Renal cortical epithelial cell (primary cell): ENCODE measurements around the gene GPR37L1. TPM values are rescaled to one million over a fixed set of nuclear protein-coding genes. Genes with fewer than 3 reads are reported as not detected.
"Not testable (repeated sequence)": the region's sequence is repeated elsewhere in the genome, so short reads cannot be mapped to it uniquely, and the experiment has no call there.

Experiments
- DNase-seq: peaks from one replicate; pipeline ENCODE4 v3.0.0-alpha.2; 2011; ENCODE audit warnings: low read depth
- total RNA-seq: library from RNA; depleted of rRNA; stranded (reverse); fragments of >200 nt; gene quantifications from 2 replicates; pipeline ENCODE4 v1.2.3, GENCODE V29; 2014

The GPR37L1 gene
- total RNA-seq, 1 donor from 2014 or later: 0.15 TPM

DNA sequence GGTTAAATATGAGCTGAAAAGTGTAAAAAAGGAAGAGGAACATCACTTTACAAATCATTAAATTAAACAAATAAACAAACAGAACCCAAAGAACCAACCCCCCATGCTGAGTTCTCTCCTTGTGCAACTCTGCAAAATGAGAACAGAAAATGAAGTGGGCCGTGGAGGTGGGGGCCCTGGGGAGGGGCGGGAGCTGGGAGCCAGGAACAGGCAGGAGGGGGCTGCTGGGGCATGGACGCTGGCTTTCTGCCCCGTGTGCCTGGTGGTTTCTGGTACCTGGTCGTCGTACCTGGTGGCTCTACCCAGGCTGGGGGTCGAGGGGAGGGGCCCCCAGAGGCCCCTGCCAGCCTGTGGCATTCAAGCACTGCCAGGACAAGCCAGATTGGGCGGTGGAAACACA, 10.8 kb downstream of the GPR37L1 start:
- no peak for DNase-seq

DNA sequence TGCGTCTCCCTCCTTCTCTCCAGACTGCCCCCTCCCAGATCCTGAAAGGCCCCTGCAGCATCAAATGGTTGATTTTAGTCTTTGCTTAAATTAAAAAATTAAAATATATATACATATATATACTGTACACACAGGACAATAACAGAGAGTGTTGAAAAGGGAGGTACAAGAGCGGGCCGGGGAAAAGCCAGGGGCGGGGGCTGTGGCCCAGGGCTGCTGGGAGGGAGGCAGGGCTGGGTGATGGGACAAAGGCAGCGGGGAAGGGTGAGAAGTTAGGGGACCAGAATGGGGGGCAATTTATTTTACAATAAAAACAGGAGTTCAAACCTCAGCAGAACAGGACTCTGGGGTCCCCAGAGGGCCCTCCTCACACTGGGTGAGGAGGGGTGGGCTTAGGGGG, 11.3 kb downstream of the GPR37L1 start:
- DNase-seq: no peak

DNA sequence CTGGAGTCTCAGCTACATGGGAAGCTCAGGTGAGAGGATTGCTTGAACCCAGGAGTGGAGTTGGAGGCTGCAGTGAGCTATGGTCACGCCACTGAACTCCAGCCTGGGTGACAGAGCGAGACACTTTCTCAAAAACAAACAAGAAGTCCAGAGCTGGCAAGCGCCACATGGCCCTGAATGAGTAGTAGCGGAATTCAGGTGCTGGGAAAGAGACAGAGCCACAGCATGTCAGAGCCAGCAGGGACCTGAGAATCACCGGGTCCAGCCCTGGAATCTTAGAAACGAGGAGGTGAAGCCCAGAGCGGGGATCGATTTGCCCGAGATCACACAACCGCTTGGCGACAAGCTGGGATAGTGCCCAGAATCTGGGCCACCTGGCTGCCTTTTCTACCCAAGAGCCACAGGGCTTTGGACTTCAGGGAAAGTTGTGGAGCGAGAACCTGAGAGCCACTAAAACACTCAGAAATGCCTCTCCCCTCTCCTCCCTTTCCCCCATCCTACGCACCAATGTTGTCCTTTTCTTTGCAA, 12.0 kb downstream of the GPR37L1 start:
- no peak for DNase-seq

DNA sequence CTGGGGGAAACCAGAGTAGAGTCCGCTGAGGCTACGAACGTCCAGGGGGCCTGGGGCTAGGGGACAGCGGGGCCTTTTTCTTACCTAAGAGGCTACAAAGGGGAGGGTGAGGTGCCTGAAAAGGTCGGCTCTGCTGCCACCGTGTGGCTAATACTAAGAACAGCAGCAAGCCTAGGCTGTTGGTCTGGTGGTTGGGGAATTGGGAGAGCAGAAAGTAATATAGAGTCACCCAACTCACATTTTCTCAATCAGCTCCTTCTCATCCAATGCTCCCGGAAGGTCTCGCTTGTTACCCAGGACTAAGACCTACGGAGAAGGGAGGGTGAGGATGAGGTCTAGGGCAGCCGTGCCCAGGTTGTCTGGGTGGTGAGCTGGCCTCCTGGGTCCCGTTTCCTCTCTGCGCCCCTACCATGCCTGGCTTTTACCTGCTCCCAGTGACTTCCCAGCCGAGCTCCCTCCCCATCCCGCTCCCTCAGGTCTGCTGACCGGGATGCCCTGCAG, 12.6 kb downstream of the GPR37L1 start:
- peak; percentile 51 for DNase-seq

DNA sequence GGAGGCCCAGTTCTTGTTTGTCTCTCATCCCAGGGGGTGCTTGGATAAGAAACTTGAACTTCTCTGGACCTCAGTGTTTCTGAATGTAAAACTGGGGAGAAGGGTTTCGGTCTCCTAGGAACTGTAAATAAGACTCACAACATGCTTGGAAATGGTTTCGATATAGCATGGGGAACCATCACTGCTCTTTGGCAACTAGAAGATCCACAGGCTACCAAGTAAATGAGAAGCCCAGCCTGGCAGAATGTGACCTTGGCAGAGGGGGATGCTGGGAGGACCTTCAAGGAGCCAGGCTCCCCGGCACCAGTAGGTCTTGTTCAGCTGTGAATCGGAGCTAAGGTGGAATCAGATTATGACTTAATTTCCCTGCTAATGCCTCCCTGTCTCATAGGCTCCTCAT, 18.1 kb downstream of the GPR37L1 start:
- DNase-seq: no peak

DNA sequence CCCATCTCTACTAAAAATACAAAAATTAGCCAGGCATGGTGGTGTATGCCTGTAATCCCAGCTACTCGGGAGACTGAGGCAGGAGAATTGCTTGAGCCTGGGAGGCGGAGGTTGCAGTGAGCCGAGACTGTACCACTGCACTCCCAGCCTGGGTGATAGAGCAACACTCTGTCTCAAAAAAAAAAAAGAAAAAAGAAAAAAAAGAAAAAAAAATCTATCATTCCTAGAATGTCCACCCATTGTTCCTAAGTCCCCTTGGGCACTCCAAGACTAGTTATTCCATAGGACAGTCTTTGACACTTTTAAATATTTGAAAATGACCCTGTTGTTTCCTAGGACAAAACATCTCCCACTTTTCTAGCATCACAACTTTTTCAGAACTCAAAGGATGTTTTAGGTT, 18.8 kb downstream of the GPR37L1 start:
- DNase-seq: not testable (repeated sequence)

DNA sequence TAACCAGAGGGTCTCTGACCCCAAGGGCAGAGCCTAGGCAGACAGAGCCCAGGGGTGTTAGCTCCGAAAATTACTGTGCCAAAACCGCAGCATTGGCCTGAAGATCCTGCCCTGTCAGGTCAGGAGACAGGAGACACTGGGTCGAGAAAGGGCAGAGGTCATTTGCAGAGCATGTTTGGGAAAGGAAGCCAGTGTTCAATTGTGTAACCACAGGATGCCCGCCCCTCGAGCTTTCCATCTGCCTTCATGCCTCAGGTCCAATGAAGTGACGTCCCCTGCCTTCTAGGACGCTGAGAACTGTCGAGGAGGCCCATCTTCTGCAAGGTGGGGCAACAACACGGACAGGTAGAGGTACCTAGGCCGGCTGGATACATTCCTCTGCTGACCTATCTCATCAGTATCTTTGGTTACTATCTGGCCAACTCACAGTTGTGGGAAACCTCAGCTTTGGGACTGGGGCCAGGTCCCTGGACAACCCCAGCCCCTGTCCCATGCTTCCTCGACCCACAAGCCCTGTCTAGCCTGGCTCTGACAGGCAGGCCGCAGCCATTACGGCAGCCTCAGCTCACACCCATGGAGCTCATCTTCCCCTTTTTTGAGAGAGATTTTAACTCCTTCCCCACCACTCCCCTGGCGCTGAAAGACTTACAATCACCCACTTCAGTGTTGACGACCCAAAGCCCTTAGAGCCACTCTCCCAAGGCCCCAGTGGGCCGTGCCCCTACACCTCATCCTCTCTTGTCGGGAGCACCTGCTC, 20.5 kb downstream of the GPR37L1 start:
- no peak for DNase-seq

DNA sequence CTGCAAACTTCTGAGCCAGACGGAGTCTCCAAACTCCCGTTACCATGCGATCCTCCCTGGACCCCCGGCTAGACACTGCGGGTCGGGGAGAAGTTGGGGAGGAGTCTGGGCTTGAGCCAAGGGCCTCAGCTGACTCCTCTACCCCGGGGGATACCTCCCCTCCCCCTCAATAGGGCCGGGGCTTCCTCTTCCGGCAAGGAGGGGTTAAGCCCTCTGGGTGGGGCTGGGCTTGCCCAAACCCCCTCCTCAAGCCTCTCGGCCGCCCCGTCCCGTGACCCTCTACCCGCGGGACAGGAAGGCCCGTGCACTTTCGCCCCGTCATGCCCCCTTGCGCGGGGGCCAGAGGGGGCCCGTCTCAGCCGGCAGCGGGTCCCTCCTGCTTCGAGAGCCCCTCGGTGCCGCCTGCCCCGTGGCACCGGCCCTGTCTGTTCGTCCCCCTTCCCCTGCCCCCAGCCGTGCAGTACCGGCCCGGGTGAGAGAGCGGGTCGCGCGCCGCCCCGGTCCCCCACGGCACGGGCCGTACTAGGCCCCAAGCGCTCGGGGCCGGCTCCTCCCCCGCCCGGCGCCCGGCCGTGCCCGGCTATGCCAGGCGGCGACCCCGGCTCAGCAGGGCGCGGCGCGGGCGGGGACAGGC, 21.2 kb downstream of the GPR37L1 start:
- DNase-seq: no peak

DNA sequence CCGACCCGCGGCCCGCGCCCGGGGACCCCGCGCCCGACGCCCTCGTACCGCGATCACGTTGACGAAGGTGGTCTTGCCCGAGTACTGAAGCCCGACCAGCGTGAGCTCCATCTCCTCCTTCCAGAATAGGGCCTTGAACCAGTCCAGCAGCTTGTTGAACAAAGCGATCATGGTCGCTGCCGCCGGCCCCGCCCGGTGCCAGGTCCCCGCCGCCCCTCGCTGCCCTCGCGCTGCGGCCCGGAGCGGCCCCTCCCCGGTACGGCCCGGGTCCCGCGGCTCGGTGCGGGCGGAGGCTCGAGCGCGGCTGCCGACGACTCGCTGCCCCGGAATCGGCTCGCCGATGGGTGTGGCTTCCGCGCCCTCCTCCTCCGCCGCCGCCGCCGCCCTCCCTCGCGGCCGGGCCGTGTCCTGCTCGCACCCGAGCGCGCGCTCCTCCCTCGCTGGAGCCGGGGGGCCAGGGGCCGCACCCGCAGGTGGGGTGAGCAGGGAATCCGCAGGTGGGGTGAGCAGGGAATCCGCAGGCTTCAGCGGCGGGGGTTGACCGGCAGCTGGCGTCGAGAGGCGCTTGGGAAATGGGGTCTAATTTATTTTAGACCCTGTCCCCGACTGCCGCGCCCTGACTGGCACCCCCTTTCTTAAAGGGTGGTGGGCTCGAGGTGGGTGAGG, 21.8 kb downstream of the GPR37L1 start, which contains the start of gene ARL8A:
Gene ARL8A, minus strand, starts transcription at position 336 of the 666 bp plus-strand sequence. Its CDS starts 165 bp downstream, at position 171.
- DNase-seq: no peak

DNA sequence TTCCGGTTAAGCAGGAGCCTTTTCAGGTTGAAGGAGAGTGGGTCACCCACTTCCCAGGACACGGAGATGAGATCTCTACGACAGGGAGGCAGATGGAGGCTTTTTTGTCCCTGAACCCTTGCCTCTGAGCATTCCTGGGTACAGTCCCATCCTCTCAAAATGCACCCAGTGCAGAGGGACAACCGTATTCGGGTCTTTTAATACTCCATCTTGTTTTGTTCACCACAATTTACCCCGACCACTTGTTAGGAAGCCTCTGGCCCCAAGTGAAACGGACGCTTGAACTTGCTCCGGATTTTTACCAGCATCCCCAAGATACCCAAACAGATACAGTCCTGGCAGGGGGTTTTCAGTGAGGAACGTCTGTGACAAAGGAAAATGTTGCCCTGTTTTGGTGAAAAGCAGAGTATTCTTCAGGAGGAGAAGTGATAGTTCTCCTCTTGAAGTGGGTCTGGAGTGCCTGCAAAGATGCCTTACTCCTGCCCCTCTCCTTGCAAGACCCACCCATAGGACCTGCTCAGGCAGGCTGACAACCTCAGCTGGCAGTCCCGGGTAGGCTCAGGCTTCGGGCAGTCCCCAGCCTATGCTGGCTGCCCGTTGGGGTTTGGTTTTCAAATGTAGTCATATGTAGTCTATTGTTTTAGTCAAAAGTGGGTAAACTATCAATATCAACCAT, 22.5 kb downstream of the GPR37L1 start:
- DNase-seq: no peak

DNA sequence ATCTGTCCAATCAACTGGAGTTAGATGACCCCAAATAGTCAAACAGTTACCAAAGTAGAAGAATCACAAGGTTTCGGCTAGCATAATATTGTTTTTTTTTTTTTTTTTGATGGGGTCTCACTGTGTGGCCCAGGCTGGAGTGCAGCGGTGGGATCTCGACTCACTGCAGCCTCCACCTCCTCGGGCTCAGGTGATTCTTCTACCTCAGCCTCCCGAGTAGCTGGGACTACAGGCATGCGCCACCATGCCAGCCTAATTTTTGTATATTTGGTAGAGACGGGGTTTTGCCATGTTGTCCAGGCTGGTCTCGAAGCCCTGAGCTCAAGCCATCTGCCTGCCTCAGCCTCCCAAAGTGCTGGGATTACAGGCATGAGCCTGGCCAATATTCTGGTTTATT, 23.0 kb downstream of the GPR37L1 start:
- not testable (repeated sequence) for DNase-seq

DNA sequence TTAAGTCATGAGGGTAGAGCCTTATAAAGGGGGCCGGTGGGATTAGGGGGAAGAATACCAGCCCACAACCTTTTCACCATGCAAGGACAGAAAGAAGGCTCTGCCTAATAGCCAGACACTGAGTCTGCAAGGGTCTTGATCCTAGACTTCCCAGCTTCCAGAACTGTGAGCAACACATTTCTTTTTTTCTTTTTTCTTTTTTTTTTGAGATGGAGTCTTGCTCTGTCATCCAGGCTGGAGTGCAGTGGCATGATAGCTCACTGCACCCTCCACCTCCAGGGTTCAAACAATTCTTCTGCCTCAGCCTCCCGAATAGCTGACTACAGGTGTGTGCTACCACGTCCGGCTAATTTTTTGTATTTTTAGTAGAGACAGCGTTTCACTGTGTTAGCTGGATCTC, 23.6 kb downstream of the GPR37L1 start:
- no peak for DNase-seq

DNA sequence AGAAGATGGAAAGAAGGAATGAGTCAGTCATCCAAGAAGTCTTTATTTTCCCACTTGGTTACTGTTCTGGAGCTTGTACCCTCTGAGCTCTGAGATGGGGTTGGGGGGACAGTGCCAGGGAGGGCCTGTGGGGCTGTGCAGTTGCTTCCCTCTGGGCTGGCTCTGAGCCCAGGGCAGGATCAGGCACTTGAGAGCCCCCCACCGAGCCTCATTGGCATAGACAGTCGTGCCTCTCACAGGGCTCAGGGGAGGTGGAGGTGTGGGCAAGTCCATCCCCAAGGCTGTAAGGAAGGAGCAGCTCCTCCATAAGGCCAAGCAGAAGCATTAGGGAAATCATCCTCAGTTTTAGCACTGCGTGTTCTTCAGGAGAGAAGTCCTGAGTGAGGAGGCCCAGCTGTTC, 24.3 kb downstream of the GPR37L1 start:
- no peak for DNase-seq

DNA sequence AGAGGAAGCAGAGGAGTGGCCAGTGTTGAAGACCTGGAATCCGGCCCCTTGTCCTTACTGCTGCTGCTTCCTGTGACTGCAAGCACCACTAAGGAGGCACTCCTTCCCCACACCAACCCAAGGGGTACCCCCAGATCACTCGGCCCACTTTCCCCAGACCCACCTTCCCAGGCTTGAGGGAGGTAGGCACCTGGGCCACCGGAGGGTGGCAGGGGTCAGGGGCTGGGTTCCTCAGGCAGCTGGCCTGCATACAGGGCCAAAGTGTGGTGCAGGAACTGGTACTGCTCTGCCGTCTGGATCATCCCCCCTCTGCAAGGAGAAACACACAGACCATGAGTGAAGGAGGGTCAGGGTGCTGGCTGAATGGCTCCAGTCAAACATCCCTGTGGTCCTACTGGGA, 25.7 kb downstream of the GPR37L1 start:
- no peak for DNase-seq

DNA sequence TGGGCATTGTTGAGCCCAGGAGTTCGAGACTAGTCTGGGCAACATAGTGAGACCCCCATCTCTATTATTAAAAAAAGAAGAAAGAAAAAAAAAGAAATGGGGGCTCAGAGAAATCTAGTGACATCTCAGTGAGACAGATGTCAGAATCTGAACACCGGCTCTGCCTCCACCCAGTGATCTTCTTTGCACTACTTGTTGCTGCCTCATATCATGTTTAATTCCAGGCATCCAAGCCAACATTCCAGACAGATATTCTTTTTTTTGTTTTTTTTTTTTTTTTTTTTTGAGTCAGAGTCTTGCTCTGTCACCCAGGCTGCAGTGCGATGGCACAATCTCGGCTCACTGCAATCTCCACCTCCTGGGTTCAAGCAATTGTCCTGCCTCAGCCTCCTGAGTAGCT, 26.8 kb downstream of the GPR37L1 start:
- DNase-seq: no peak

DNA sequence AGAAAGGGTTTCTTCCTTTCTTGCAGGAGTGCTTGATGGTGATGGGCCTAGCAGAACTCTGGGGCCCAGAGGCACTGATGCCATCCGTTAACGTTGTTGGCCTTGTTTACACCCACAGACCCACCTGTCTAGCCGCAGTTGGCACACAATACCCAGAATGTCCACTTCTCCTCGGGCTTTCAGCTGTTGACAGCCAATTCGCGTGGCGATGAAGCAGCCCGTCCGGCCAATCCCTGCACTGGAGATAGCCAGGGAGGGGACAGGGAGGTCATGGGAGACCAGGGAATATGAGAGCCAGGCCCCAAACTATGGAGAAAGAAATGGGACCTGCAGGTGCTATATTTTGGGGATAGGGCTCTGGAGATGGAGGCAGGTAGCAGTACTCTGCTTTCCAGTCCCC, 27.5 kb downstream of the GPR37L1 start:
- no peak for DNase-seq

DNA sequence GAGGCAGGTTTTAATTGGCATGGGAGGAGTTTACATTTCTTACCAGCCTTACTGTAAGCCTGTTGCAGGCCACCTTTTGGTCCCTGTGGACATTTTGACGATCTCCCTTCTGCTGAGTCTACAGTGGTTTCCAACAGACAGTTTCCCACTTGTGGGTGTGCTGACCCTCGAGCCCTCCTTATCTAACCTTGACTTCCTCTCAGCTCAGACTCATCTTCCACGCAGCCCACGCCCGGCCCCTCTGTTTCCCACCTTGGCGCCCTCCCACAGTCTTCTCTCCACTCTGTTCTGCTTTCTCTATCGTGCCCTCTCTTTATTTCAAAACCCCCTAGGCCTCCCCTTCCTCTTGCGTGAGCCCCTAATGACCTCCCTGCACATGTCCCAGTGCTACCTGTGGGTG, 27.9 kb downstream of the GPR37L1 start:
- no peak for DNase-seq

DNA sequence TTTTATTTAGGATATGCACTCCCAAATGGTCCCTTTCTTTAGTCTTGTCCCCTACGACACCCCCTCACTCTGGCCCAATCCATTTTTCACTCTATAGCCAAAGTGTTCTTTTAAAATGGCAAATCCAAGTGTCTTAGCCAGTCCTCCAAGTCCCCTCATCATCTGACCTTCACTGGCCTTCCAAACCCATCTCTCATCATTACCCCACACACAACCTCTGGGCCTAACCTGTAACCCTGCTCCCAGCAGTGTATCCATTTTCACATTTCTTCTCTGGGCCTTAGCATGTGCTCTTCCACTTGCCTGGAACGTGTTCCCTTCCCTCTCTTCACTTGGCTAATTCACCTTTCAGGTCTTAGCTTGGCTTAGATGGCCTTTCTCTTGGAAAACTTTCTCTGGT, 28.3 kb downstream of the GPR37L1 start:
- DNase-seq: no peak

DNA sequence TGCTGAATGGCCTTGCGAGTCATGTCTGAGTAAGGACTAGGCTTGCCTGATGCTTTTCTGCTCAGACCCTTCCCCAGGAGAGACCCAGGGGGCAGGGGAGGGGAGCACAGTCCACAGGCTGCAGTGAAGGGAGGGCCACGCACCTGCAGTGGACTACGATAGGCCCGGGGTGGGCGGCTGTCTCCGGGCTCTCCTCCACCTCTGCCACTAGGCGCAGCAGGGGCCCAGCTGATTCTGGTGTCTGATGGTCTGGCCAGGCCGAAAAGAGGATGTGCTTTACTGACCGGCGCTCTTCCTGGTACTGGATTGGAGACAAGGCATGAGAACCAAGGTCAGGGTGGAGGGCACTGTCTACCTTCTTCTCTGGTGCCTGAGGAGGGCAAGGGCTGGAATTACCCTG, 29.7 kb downstream of the GPR37L1 start:
- no peak for DNase-seq

DNA sequence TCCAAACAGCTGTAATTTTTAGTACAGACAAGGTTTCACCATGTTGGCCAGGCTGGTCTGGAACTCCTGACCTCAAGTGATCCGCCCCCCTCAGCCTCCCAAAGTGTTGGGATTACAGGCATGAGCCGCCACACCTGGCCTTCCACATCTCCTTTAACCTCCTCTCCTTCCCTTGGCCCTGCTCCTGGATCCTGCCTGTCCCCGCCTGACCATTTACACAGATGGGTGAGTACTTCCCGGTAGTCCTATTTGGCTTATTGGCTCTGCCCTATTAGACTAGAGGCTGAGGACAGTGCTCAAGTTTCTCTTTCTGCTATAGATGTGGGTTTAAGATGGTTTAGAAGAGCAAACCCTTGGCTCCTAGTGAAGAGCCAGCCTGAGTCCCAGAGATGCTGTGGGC, 30.6 kb downstream of the GPR37L1 start:
- DNase-seq: no peak

DNA sequence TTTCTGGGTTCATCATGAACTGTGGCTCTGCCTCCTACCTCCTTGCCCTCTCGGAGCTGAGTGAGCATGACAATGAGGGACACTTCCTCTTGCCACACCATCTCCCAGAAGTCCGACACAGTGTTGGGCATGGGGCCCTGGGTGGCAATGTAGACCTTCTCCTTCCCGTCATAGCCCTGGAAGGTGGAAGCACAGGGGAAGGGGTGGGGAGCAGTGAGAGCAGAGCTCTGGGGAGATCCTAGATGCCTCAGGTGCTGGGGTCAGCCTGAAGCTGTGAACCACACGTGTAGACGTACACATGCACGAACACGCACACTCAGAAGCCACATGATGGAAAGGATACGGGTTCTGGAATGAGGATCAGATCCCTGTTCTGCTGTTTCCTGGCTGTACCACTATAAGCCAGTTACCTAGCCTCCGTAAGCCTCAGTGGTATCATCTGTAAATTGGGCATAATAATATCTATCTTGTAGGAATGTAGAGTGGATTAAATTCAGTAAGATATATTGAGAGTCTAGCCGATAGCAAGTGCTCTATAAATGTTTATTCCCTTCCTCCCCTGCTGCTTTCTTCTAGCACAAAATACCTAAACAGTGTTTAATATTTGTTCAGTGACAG, 31.5 kb downstream of the GPR37L1 start:
- DNase-seq: no peak
